A549 (cell line): ENCODE results near the gene CDC45. TPM values are rescaled to one million over a fixed set of nuclear protein-coding genes. Genes with fewer than 3 reads are reported as not detected.
"Not testable (repeated sequence)": the region's sequence is repeated elsewhere in the genome, so short reads cannot be mapped to it uniquely, and the experiment has no call there.

Experiments
- ATAC-seq, 2 experiments: fragments of 200-7000 bp in 1 of 2; fragments of >200 bp in 1 of 2; cut with Nextera tagmentation in 1 of 2; cut with Tn5 transposase in 1 of 2; 3 replicates each; pipeline versions ENCODE4 v1.8.0 to v1.9.1; 2018 to 2020; ENCODE audit warnings: mild to moderate bottlenecking in 1 of 2, moderate library complexity in 1 of 2
- CTCF ChIA-PET: fragments of 300-600 bp; sonication (Branson Sonifier 250); formaldehyde crosslinking; extraction: SDS; loops from one replicate; lab custom pipeline; 2021; ENCODE audit warnings: antibody characterized with exemption, inconsistent platforms; lab: Yijun Ruan, JAX
- POLR2A ChIA-PET: fragments of 350-600 bp; formaldehyde crosslinking; extraction: SDS; loops from one replicate; lab custom pipeline; 2021; ENCODE audit warnings: antibody characterized with exemption, inconsistent platforms; lab: Yijun Ruan, JAX
- DNase-seq, 2 experiments: peaks; one replicate each; pipeline versions ENCODE4 v3.0.0 to v3.0.0-alpha.2; 2011 to 2016; ENCODE audit warnings: low read depth in 1 of 2, low spot score in 1 of 2
- FAIRE-seq: peaks from 2 replicates; lab custom pipeline; 2011; peaks lifted over from hg19 to GRCh38; lab: Jason Lieb, UNC
- H3K27ac ChIP-seq, 2 experiments: fragments of >200 bp; sonication (Bioruptor Twin); formaldehyde crosslinking; 3 replicates each; pipeline ENCODE4 v1.5.1; 2016 to 2017
- H3K4me1 ChIP-seq: fragments of >200 bp; sonication (Bioruptor Twin); formaldehyde crosslinking; 3 replicates; pipeline ENCODE4 v1.6.1; 2016
- H3K4me2 ChIP-seq: fragments of >200 bp; sonication (Bioruptor Twin); formaldehyde crosslinking; 3 replicates; pipeline ENCODE4 v1.6.1; 2016
- H3K4me3 ChIP-seq: fragments of >200 bp; sonication (Bioruptor Twin); formaldehyde crosslinking; 3 replicates; pipeline ENCODE4 v1.5.1; 2016
- H3K9me3 ChIP-seq: fragments of >200 bp; sonication (Bioruptor Twin); formaldehyde crosslinking; 3 replicates; pipeline ENCODE4 v1.6.1; 2016
- BHLHE40 ChIP-seq: IDR thresholded peaks from 2 replicates; pipeline ENCODE4 v1.6.1; 2012; ENCODE audit warnings: low read depth, low read length, inconsistent platforms
- CTCF ChIP-seq: fragments of >200 bp; sonication (Bioruptor Twin); formaldehyde crosslinking; IDR thresholded peaks from 3 replicates; pipeline ENCODE4 v1.5.1; 2016
- EHMT2 ChIP-seq: fragments of 200-600 bp; sonication (generic); IDR thresholded peaks from 2 replicates; pipeline ENCODE4 v1.6.1; 2016; ENCODE audit warnings: antibody characterized with exemption, low read depth, mild to moderate bottlenecking, moderate library complexity
- EP300 ChIP-seq, 2 experiments: fragments of >200 bp; sonication (Bioruptor Twin); formaldehyde crosslinking; IDR thresholded peaks; 2 replicates in 1 of 2; 3 replicates in 1 of 2; pipeline ENCODE4 v1.6.1; 2016 to 2017
- FOSB ChIP-seq: fragments of 250-450 bp; sonication (Bioruptor Pico); IDR thresholded peaks from 2 replicates; pipeline ENCODE4 v1.5.0; 2020; ENCODE audit warnings: mild to moderate bottlenecking, moderate library complexity
- FOXS1 ChIP-seq: fragments of 250-450 bp; sonication (Bioruptor Pico); IDR thresholded peaks from 2 replicates; pipeline ENCODE4 v1.5.0; 2020; ENCODE audit warnings: mild to moderate bottlenecking, moderate library complexity
- GATA3 ChIP-seq: IDR thresholded peaks from 2 replicates; pipeline ENCODE4 v1.6.1; 2012; ENCODE audit warnings: borderline replicate concordance
- HOXA7 ChIP-seq: fragments of 250-450 bp; sonication (Bioruptor Pico); IDR thresholded peaks from 2 replicates; pipeline ENCODE4 v1.5.0; 2020; ENCODE audit warnings: mild to moderate bottlenecking, moderate library complexity
- JUNB ChIP-seq: fragments of >200 bp; sonication (Bioruptor Twin); formaldehyde crosslinking; IDR thresholded peaks from 2 replicates; pipeline ENCODE4 v1.6.1; 2016
- KDM1A ChIP-seq: fragments of 200-600 bp; sonication (generic); IDR thresholded peaks from 2 replicates; pipeline ENCODE4 v1.6.1; 2016; ENCODE audit warnings: low read depth, mild to moderate bottlenecking
- PHF8 ChIP-seq: fragments of 200-600 bp; sonication (generic); IDR thresholded peaks from 2 replicates; pipeline ENCODE4 v1.6.1; 2016; ENCODE audit warnings: low read depth, mild to moderate bottlenecking, antibody characterized with exemption, moderate library complexity, borderline replicate concordance
- POLR2AphosphoS2 ChIP-seq: conservative IDR thresholded peaks from 2 replicates; pipeline ENCODE4 v1.6.1; 2012; ENCODE audit warnings: low read length, improper control_type of control experiment, inconsistent platforms
- RAD21 ChIP-seq, 2 experiments: fragments of >200 bp in 1 of 2; sonication (Bioruptor Twin) in 1 of 2; formaldehyde crosslinking in 1 of 2; IDR thresholded peaks in 1 of 2; conservative IDR thresholded peaks in 1 of 2; 2 replicates in 1 of 2; 3 replicates in 1 of 2; pipeline ENCODE4 v1.6.1; 2012 to 2018; ENCODE audit warnings: inconsistent platforms in 1 of 2
- RCOR1 ChIP-seq: fragments of 150-350 bp; IDR thresholded peaks from 2 replicates; pipeline ENCODE4 v1.6.1; 2014; ENCODE audit warnings: antibody characterized with exemption, low read length, low read depth
- REST ChIP-seq: fragments of 200-600 bp; sonication (generic); IDR thresholded peaks from 2 replicates; pipeline ENCODE4 v1.6.1; 2016; ENCODE audit warnings: antibody characterized with exemption, mild to moderate bottlenecking, moderate library complexity
- RFX5 ChIP-seq: fragments of 450-650 bp; IDR thresholded peaks from 2 replicates; pipeline ENCODE4 v1.7.1; 2014; ENCODE audit warnings: antibody characterized with exemption, mild to moderate bottlenecking, moderate library complexity
- TFCP2L1 ChIP-seq: fragments of 250-450 bp; sonication (Bioruptor Pico); IDR thresholded peaks from 2 replicates; pipeline ENCODE4 v1.5.0; 2021; ENCODE audit warnings: mild to moderate bottlenecking
- ZFP36 ChIP-seq: fragments of 450-650 bp; IDR thresholded peaks from 2 replicates; pipeline ENCODE4 v1.6.1; 2014; ENCODE audit warnings: borderline replicate concordance; ENCODE audit not compliant: partially characterized antibody
- ZNF302 ChIP-seq: fragments of 250-450 bp; sonication (Bioruptor Pico); IDR thresholded peaks from 2 replicates; pipeline ENCODE4 v1.9.0; 2021; ENCODE audit warnings: inconsistent platforms, mild to moderate bottlenecking, moderate library complexity
- WGBS: methylation state at CpG from one replicate; pipeline ENCODE4 v1.1.6; 2017; ENCODE audit errors: missing lambda C conversion rate; 5-methylcytosine and 5-hydroxymethylcytosine counted together
- polyA plus RNA-seq, 4 experiments: library from polyadenylated mRNA; depleted of rRNA in 3 of 4; stranded (reverse); fragments of >200 nt; fragmentation: RNase III in 1 of 4; extraction: RNeasy Plus Mini Kit Qiagen cat#74134 plus additional on column Dnase treatment in 1 of 4; gene quantifications; 2 replicates in 3 of 4; 3 replicates in 1 of 4; pipeline ENCODE4 v1.2.3, GENCODE V29; 2011 to 2017

Gene CDC45
- polyA plus RNA-seq, 2 of the 4 experiments (the other 2 are of a cell fraction): 47.2 to 51.6 TPM

- TF ChIP-seq ZFP36 (no peak), HOXA7 (CRISPR knock-in tag) (no peak), CTCF (no peak), PHF8 (no peak), KDM1A (no peak)
Measured at GRCh38 chr22:19546680-19547079, 67.0 kb downstream of the CDC45 start (continued).

GRCh38 chr22:19547620-19548019, 67.9 kb downstream of the CDC45 start:
- no peak for TF ChIP-seq GATA3
- TF ChIP-seq EHMT2: no peak
- no peak for TF ChIP-seq KDM1A
- TF ChIP-seq RFX5: no peak
- TF ChIP-seq RCOR1: no peak
- no peak for TF ChIP-seq REST
- no peak for TF ChIP-seq FOSB (CRISPR knock-in tag)
- TF ChIP-seq RAD21 (conservative IDR thresholded peaks at IDR 0.05 in 1 of 2, IDR thresholded peaks at IDR 0.05 in 1 of 2): no peak
- TF ChIP-seq JUNB: no peak
- TF ChIP-seq BHLHE40: no peak
- TF ChIP-seq TFCP2L1 (CRISPR knock-in tag): no peak
- TF ChIP-seq PHF8: no peak
- no peak for TF ChIP-seq EP300 (IDR thresholded peaks at IDR 0.05)
- TF ChIP-seq POLR2AphosphoS2: no peak
- no peak for TF ChIP-seq ZNF302 (CRISPR knock-in tag)
- TF ChIP-seq FOXS1: no peak

GRCh38 chr22:19548427-19548826, 68.7 kb downstream of the CDC45 start:
- FAIRE-seq, DNase-seq, CTCF ChIA-PET, H3K4me2 ChIP-seq, H3K27ac ChIP-seq, POLR2A ChIA-PET, H3K4me1 ChIP-seq, H3K4me3 ChIP-seq, ATAC-seq, H3K9me3 ChIP-seq: not testable (repeated sequence)
- WGBS: 67% methylated on average over 5 of the region's 5 CpGs

More at GRCh38 chr22:19547620-19548019, 67.9 kb downstream of the CDC45 start:
- H3K27ac ChIP-seq: no peak overlapping the region
- no peak overlapping the region for H3K4me2 ChIP-seq
- H3K4me1 ChIP-seq: no peaks in the 10 kb centered on the region
- WGBS: 73% methylated on average over 8 of the region's 8 CpGs
- CTCF ChIA-PET: no interaction called here
- ATAC-seq: no peak
- H3K9me3 ChIP-seq: no peaks in the 10 kb centered on the region
- POLR2A ChIA-PET: no interaction called here
- FAIRE-seq: no peak
- DNase-seq: no peak
- no peak overlapping the region for H3K4me3 ChIP-seq
